Neural cell (in vitro differentiated cells): ENCODE measurements around the gene NAV1. TPM values are rescaled to one million over a fixed set of nuclear protein-coding genes. Genes with fewer than 3 reads are reported as not detected.

ENCODE experiments used
- H2AFZ ChIP-seq: fragments of 200-600, 300-800 bp; sonication (generic), shearing (Covaris generic); 2 replicates; pipeline ENCODE4 v1.6.0; 2014; ENCODE audit warnings: low read depth, mild to moderate bottlenecking, antibody characterized with exemption, low read length, moderate library complexity
- H3F3A ChIP-seq: fragments of 200-600 bp; shearing (Covaris generic); 2 replicates; pipeline ENCODE4 v1.6.1; 2016; ENCODE audit warnings: mild to moderate bottlenecking, moderate library complexity, mixed read lengths, antibody characterized with exemption, low read length; ENCODE audit not compliant: insufficient read depth, poor library complexity, severe bottlenecking
- H3K27ac ChIP-seq: fragments of 200-600, 300-800 bp; sonication (generic), shearing (Covaris generic); 2 replicates; pipeline ENCODE4 v1.5.1; 2014; ENCODE audit warnings: mild to moderate bottlenecking, low read length, moderate library complexity
- H3K27me3 ChIP-seq: fragments of 300-800, 200-600 bp; sonication (generic), shearing (Covaris generic); 2 replicates; pipeline ENCODE4 v1.6.0; 2014; ENCODE audit warnings: mild to moderate bottlenecking, low read depth, low read length, moderate library complexity; ENCODE audit not compliant: insufficient read depth
- H3K36me3 ChIP-seq: fragments of 300-800, 200-600 bp; sonication (generic), shearing (Covaris generic); 2 replicates; pipeline ENCODE4 v1.5.1; 2014; ENCODE audit warnings: mild to moderate bottlenecking, antibody characterized with exemption, low read length, moderate library complexity; ENCODE audit not compliant: insufficient read depth
- H3K4me2 ChIP-seq: fragments of 300-800, 200-600 bp; sonication (generic), shearing (Covaris generic); 2 replicates; pipeline ENCODE4 v1.6.0; 2014; ENCODE audit warnings: mild to moderate bottlenecking, low read length
- H3K4me3 ChIP-seq: fragments of 300-800, 200-600 bp; sonication (generic), shearing (Covaris generic); 2 replicates; pipeline ENCODE4 v1.5.1; 2014; ENCODE audit warnings: mild to moderate bottlenecking, low read length, moderate library complexity
- H3K79me2 ChIP-seq: fragments of 200-600 bp; shearing (Covaris generic); replicated peaks from 2 replicates; pipeline ENCODE4 v1.6.0; 2014; ENCODE audit warnings: mild to moderate bottlenecking, low read length, moderate library complexity; ENCODE audit not compliant: insufficient read depth
- H3K9ac ChIP-seq: fragments of 300-800, 200-600 bp; sonication (generic), shearing (Covaris generic); 2 replicates; pipeline ENCODE4 v1.6.1; 2016; ENCODE audit warnings: mild to moderate bottlenecking, low read length, mixed read lengths
- H3K9me2 ChIP-seq: fragments of 200-600 bp; shearing (Covaris generic); 2 replicates; pipeline ENCODE4 v1.6.1; 2016; ENCODE audit warnings: mild to moderate bottlenecking, low read length, mixed read lengths; ENCODE audit not compliant: insufficient read depth
- H3K9me3 ChIP-seq: fragments of 200-600, 300-800 bp; sonication (generic), shearing (Covaris generic); 2 replicates; pipeline ENCODE4 v1.6.1; 2016; ENCODE audit warnings: mild to moderate bottlenecking, mixed run types, low read length, moderate library complexity, mixed read lengths
- H4K20me1 ChIP-seq: fragments of 200-600 bp; shearing (Covaris generic); 2 replicates; pipeline ENCODE4 v1.6.1; 2016; ENCODE audit warnings: mild to moderate bottlenecking, mixed run types; ENCODE audit not compliant: insufficient read depth
- EZH2 ChIP-seq: fragments of 200-600, 300-800 bp; shearing (Covaris generic), sonication (generic); IDR thresholded peaks from 2 replicates; pipeline ENCODE4 v1.6.1; 2014; ENCODE audit warnings: antibody characterized with exemption, low read length, borderline replicate concordance, mild to moderate bottlenecking; ENCODE audit not compliant: insufficient read depth, poor library complexity, severe bottlenecking
- MXI1 ChIP-seq: fragments of 450-650 bp; conservative IDR thresholded peaks from 2 replicates; pipeline ENCODE4 v1.6.1; 2014; ENCODE audit warnings: antibody characterized with exemption, mild to moderate bottlenecking; ENCODE audit not compliant: poor library complexity, severe bottlenecking
- POLR2AphosphoS5 ChIP-seq: IDR thresholded peaks from 2 replicates; pipeline ENCODE4 v1.6.1; 2012
- RAD21 ChIP-seq: fragments of 450-650 bp; conservative IDR thresholded peaks from 2 replicates; pipeline ENCODE4 v1.6.1; 2014; ENCODE audit warnings: antibody characterized with exemption, mild to moderate bottlenecking, moderate library complexity
- SMC3 ChIP-seq: fragments of 450-650 bp; conservative IDR thresholded peaks from 2 replicates; pipeline ENCODE4 v1.6.1; 2014; ENCODE audit warnings: antibody characterized with exemption, mild to moderate bottlenecking, moderate library complexity; ENCODE audit not compliant: poor library complexity
- TAF1 ChIP-seq: IDR thresholded peaks from 2 replicates; pipeline ENCODE4 v1.6.1; 2012; ENCODE audit warnings: low read depth
- polyA plus RNA-seq: library from polyadenylated mRNA; depleted of rRNA; stranded (reverse); fragments of >200 nt; gene quantifications from 2 replicates; pipeline ENCODE4 v1.2.3, GENCODE V29; 2014
- TF ChIP-seq, protein P1 (sequence below): IDR thresholded peaks from 2 replicates; pipeline ENCODE4 v1.6.1; 2012; ENCODE audit warnings: borderline replicate concordance
- TF ChIP-seq, protein P2 (sequence below): fragments of 450-650 bp; IDR thresholded peaks from 2 replicates; pipeline ENCODE4 v1.5.1; 2014; ENCODE audit warnings: antibody characterized with exemption, mild to moderate bottlenecking, moderate library complexity; ENCODE audit not compliant: poor library complexity, severe bottlenecking

The NAV1 gene
- polyA plus RNA-seq, 1 donor from 2014 or later: 33.2 TPM

DNA sequence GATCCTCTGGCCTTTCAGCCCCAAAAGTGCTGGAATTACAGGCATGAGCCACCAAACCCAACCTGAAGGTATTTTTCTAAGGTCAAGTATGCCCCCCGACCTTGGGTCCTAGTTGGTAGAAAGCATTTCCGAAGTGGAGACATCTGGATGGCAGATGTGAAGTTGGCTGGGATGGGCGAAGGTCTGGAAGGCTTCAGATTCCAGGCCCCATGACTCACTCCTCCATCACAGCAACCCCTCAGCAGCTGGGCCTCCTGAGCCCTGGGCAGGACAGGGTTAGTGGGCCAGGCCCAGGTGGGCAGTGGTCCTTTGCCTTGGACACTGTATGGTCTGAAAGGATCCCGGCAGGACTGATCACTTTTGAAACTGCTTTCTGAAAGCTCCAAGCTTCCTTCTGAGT is 23.3 kb downstream of the NAV1 start:
- Histone ChIP-seq H3K9me3 (no peaks in the 10 kb centered on the region), H2AFZ (no peak overlapping the region), H3K27me3 (no peaks in the 10 kb centered on the region), H3K4me2 (no peak overlapping the region), H3K4me3 (no peak overlapping the region), H3K36me3 (no peaks in the 10 kb centered on the region), H3K79me2 (no peaks in the 10 kb centered on the region), H4K20me1 (no peaks in the 10 kb centered on the region), H3K27ac (no peak overlapping the region), H3K9ac (no peak overlapping the region), H3K9me2 (no peaks in the 10 kb centered on the region), H3F3A (no peaks in the 10 kb centered on the region)
- no peak for TF ChIP-seq POLR2AphosphoS5
- TF ChIP-seq TAF1: no peak
- TF ChIP-seq RAD21: no peak
- TF ChIP-seq EZH2: no peak
- no peak for TF ChIP-seq SMC3
- TF ChIP-seq, protein P1, sequence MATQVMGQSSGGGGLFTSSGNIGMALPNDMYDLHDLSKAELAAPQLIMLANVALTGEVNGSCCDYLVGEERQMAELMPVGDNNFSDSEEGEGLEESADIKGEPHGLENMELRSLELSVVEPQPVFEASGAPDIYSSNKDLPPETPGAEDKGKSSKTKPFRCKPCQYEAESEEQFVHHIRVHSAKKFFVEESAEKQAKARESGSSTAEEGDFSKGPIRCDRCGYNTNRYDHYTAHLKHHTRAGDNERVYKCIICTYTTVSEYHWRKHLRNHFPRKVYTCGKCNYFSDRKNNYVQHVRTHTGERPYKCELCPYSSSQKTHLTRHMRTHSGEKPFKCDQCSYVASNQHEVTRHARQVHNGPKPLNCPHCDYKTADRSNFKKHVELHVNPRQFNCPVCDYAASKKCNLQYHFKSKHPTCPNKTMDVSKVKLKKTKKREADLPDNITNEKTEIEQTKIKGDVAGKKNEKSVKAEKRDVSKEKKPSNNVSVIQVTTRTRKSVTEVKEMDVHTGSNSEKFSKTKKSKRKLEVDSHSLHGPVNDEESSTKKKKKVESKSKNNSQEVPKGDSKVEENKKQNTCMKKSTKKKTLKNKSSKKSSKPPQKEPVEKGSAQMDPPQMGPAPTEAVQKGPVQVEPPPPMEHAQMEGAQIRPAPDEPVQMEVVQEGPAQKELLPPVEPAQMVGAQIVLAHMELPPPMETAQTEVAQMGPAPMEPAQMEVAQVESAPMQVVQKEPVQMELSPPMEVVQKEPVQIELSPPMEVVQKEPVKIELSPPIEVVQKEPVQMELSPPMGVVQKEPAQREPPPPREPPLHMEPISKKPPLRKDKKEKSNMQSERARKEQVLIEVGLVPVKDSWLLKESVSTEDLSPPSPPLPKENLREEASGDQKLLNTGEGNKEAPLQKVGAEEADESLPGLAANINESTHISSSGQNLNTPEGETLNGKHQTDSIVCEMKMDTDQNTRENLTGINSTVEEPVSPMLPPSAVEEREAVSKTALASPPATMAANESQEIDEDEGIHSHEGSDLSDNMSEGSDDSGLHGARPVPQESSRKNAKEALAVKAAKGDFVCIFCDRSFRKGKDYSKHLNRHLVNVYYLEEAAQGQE: no peak
- TF ChIP-seq, protein P2, sequence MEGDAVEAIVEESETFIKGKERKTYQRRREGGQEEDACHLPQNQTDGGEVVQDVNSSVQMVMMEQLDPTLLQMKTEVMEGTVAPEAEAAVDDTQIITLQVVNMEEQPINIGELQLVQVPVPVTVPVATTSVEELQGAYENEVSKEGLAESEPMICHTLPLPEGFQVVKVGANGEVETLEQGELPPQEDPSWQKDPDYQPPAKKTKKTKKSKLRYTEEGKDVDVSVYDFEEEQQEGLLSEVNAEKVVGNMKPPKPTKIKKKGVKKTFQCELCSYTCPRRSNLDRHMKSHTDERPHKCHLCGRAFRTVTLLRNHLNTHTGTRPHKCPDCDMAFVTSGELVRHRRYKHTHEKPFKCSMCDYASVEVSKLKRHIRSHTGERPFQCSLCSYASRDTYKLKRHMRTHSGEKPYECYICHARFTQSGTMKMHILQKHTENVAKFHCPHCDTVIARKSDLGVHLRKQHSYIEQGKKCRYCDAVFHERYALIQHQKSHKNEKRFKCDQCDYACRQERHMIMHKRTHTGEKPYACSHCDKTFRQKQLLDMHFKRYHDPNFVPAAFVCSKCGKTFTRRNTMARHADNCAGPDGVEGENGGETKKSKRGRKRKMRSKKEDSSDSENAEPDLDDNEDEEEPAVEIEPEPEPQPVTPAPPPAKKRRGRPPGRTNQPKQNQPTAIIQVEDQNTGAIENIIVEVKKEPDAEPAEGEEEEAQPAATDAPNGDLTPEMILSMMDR: no peak

DNA sequence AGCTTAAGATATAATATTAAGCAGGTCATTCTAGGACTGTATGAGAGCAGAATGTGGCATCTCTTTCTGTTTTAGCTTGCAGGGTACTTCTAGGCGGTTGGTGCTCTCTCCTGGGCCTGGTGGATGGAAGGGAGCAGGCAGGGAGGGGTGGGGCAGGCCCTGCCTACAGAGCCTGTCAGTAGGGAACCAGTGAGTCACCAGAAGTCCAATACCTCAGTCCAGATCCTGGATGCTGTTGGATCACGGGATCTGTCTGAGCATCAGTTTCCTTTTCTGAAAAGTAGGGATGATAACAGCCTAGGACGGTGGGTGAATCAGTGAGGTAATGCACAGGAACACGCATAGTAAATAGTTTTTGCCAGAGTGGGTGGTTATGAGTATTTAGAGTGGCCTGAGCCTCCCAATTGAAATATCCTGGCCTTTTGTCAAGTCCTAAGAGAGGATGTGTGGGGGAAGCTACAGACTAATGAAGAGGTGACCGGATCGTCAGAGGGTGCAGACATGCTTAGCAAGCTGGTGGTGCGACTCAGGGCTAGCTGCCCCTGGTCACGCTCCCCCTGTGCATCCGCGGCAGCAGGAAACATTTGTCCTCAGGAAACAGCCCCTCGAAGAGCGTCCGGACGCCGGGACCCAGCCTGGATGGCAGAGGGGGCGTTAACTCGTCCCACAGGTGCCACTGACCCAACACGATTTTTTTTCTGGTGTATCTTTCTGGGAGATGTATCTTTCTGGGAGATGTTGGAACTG is 23.9 kb downstream of the NAV1 start:
- Histone ChIP-seq H2AFZ (no peak overlapping the region), H3K9me3 (no peaks in the 10 kb centered on the region), H3K36me3 (no peaks in the 10 kb centered on the region), H3K9ac (no peak overlapping the region), H3K9me2 (no peaks in the 10 kb centered on the region), H4K20me1 (no peaks in the 10 kb centered on the region), H3F3A (no peaks in the 10 kb centered on the region), H3K4me3 (no peak overlapping the region), H3K27me3 (no peaks in the 10 kb centered on the region), H3K79me2 (no peaks in the 10 kb centered on the region), H3K27ac (no peak overlapping the region), H3K4me2 (no peak overlapping the region)
- no peak for TF ChIP-seq TAF1
- TF ChIP-seq, protein P1: no peak
- no peak for TF ChIP-seq SMC3
- no peak for TF ChIP-seq POLR2AphosphoS5
- TF ChIP-seq, protein P2: no peak
- TF ChIP-seq MXI1: no peak
